ENCODE data around the gene ZSWIM9.

- TF ChIP-seq CTCF (IDR thresholded peaks at IDR 0.05) = no peak
- TF ChIP-seq POLR2A (IDR thresholded peaks at IDR 0.05) = no peak
Measured at GRCh38 chr19:48237057-48237456, 66.6 kb downstream of the ZSWIM9 start.
